ENCODE data around the gene SESN2.

The SESN2 gene

DNA sequence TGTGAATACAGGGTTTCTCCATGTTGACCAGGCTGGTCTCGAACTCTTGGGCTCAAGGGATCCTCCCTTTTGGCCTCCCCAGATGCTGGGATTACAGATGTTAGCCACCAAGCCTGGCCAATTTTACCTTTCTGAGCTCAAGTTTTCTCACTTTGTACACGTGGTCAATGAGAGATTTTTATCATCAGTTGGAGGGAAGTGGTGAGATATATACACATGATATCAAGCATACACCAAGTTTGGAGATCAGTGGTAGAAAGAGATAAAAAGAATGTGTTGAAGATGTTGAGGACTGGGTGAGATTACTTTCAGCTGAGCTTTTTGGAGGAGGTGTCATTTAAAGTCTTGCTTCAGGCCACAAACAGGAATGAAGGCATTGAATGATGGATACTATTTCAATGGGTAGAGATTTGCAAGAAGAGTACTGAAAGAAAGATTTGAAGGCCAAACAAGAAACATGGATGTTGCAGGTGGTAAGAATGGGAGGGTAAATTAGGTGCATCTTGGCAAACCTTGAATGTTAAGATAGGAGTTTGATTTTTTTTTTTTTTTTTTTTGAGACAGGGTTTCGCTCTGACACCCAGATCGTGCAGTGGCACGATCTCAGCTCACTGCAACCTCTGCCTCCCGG lies 3.0 kb upstream of the SESN2 start:
- no peak for DNase-seq

DNA sequence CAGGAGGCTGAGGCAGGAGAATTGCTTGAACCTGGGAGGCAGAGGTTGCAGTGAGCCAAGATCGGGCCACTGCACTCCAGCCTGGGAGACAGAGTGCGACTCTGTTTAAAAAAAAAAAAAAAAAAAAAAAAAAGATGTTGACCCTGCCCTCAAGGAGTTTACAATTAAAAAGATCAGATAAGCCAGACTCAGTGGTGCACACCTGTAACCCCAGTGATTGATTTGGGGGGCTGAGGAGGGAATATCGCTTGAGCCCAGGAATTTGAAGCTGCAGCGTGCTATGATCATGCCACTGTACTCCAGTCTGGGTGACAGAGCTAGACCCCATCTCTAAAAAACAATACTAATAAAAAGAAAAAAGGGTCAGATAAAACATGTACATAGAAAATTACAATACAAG lies 1.6 kb upstream of the SESN2 start:
- DNase-seq: no peak

DNA sequence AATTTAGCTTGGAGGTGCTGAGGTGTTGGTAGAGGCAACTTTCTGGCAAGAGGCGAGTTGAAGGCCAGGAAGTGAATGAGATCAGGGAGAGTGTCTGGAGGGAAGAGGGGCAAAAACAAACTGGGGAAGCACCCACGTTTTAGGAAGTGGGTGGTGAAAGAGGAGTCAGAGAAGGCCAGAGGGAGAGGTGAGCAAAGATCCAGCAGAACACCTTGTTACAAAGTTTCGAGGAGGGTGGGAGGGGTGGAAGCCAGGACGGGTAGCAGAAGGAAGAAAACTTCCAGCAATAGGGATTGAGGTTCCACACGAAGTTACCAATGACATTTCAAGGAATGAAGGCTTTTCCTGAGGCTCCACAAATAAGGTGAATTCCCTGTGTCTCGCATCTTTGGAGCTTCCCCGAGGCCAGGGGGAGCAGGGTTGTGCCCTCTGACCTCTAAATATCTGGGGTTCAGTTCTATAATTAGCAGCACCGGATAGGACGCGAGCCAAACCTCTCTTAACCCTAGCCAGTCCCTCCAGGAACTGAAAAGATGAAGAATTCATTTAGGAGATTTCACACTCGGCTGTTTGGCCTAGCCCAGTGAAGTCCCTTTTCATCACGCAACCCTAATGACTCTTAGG lies 578 bp upstream of the SESN2 start:
- DNase-seq: no peak

DNA sequence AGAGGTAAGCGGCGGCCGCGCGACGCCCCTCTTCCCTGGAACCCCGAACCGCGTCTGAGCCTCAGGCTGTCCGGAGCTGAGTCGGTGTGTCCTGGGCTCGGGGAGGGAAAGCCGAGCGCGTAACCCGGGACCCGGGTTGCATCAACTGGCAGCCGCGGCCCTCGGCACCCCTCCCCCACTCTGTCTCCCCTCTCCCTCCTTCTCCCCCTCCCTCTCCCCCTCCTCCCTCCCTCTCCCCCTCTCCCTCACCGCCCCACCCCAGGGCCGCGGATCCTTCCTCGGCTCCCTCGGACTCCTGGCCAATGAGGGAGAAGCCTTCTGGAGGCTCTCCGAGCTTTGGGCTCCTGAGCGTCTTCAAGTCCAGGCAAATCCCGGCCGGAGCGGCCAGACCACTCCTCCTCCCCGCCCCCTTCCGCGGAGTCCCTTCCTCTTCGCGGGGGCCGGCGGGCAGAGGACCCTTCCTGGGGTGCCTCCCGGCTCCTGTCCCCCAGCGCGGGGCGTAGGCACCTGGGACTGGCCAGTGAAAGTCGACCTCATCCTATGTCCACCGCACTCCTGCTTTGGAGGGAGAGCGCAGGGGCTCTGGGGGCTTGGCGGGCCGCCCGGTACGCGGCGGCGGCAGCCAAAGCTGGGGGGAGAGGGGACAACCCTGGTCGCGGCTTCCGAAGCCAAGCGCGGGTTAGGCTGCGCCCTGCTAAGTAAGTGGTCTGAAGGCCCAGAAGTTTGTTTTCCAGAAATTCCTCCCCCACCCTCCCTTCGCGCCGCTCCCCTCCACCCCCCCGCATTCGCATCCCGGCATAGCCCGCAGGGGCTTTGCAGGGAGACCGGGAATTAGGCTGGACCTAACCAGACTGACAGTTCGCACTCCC lies 850 bp downstream of the SESN2 start:
- peak; percentile 61 for DNase-seq

DNA sequence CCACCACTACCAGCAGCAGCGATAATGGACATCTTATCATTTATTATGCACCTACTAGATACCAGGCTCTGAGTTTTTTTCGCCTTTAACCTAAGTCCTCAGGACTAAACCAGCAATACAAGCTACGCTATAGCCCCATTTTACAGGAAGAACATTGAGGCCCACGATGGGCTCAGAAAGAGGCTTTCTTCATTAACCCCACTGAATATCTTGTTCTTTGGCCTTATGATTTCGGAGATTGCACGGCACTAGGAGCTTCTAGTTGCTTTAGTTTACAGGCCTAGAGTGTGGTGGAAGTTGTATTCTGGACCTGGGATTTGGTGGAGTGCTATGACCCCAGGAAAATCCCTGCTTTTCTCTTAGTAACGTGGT lies 1.5 kb downstream of the SESN2 start:
- DNase-seq: no peak

DNA sequence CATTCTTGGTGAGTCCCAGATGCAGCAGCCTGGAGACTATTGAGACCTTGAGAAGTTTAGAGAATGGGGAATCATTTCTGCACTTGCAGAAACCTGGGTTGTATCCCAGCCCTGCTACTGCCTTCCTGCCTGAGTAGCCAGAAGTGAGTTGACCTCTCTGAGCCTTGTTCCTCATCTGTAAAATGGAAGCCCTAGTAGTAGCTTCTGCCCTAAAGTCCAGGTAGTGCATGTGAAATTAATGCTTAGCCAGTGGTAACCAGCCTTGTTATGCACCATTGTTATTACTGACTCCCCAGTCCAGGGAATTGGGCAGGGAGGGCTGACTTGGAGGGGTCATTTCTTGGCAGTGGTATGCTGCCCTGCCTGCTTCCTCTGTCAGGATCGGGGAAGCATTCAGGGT lies 5.6 kb downstream of the SESN2 start:
- DNase-seq: no peak

DNA sequence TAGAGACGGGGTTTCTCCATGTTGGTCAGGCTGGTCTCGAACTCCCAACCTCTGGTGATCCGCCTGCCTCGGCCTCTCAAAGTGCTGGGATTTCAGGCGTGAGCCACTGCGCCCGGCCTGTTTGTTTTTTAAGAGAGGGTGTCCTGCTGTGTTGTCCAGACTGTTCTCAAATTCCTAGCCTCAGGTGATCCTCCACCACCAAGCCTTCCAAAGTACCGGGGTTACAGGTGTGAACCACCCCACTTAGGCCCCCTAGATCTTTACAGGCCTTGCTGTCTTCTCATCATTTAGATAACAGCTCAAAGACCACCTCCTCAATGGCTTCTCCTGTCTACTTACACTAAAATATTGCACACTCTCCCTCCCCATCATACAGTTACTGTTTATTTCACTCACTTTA lies 6.3 kb downstream of the SESN2 start:
- no peak for DNase-seq

DNA sequence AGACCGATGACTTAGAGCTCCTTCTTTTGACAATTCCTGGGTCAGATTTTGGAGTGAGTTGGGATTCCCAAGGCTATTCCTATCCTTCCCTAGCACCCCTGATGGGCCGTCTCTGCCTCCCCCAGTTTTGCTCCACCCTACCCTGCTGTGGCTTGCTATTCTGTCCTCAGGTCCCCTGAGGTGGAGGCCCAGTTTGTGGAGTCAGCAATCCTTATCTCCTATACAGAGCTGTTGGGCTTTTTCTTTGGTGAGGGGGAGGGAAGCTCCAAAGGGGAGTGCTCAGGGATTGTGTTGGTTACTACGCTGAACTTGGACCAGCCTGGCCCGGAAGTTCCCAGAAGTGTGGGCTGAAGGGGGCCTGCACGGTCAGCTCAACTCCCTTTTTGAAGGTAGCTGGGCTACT lies 7.6 kb downstream of the SESN2 start:
- DNase-seq: no peak

DNA sequence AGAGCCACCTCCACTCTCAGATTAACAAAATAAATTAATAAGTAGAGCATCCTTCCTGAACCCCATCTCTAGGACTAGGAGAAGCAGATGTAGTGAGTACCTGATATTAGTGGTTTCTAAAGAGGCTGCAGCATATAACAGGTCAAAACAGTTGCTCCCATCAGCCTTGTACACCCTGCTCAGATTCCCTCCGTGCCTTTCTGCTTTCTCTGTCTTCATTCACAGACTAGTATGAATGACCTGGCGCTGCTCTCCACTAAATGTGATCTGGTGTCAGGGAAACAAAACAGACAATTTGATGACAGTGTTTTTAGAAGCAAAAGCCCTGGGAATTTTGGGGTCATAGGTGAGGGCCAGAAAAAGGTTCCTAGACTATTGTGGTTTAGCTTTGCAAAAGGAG lies 8.3 kb downstream of the SESN2 start:
- DNase-seq: no peak

- DNase-seq: no peak
Measured at GRCh38 chr1:28269529-28269928, 10.2 kb downstream of the SESN2 start.

DNA sequence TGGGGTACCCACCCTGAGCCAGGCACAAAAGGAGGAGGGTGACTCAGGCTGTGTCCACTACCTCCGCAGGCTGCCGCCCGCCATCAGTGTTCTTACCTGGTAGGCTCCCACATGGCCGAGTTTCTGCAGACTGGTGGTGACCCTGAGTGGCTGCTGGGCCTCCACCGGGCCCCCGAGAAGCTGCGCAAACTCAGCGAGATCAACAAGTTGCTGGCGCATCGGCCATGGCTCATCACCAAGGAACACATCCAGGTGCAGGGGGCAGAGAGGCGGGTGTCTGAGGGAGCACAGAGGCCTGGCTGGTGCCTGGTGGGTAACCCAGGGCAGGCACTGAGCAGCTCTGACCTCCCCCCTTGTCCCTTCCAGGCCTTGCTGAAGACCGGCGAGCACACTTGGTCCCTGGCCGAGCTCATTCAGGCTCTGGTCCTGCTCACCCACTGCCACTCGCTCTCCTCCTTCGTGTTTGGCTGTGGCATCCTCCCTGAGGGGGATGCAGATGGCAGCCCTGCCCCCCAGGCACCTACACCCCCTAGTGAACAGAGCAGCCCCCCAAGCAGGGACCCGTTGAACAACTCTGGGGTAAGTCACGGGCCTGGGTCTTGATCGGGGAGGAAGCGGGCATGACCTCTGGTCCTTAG lies 13.0 kb downstream of the SESN2 start:
- DNase-seq: no peak

DNA sequence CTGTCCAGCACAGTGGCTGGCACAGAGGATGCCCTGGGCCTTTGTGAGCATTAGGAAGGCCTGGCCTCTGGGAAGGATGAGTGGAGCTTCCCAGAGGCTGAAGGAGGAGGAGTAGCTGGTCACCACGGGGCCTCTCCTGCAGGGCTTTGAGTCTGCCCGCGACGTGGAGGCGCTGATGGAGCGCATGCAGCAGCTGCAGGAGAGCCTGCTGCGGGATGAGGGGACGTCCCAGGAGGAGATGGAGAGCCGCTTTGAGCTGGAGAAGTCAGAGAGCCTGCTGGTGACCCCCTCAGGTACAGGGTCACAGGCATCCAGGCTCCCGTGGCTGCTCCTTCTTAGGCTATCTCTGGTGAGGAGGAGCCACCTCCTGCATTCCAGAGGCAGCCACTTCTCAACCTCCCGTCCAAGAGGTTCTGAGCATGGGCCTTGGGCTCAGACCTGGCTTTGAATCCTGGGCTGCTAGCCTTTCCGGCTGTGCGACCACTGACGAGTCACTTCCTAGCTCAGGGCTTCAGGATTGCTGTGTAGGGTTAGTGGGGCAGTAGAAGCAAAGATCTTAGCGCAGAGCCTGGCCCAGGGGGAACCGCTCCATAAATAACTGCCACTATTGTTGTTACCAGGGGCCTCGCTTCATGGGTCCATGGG lies 14.0 kb downstream of the SESN2 start:
- no peak for DNase-seq

DNA sequence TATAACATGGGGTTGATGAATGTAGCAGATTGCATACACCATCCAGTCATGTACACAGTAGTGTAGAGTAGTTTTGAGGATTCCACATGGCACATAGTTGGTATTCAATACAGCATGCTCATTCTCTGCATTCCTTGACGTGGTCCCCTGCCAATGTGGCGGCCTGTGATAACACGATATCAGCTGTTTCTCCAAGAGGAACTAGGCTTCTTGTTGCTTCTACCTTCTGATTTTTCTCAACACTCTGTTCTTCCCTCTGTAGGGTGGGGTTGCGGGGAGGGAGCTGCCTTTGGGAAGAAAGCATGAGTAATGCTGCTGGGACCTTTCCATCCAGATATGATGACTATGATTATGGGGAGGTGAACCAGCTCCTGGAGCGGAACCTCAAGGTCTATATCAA lies 19.4 kb downstream of the SESN2 start:
- no peak for DNase-seq

- DNase-seq: no peak
Measured at GRCh38 chr1:28279721-28280120, 20.4 kb downstream of the SESN2 start.

DNA sequence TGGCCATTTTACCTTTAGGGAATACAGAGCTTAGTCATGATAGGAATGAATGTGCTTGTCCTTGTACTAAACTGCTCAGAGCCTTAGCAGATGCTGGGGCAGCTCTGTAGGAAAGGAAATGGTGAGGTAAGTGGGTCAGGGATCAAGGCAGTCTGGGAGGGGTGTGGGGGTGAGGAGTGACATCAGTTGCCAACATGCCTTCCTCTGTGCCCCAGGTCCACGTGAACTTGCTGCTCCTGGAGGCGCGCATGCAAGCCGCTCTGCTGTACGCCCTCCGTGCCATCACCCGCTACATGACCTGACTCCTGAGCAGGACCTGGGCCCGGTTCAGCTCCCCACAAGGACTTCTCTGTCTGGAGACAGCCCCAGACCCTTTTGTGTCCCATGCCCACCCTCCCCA lies 21.2 kb downstream of the SESN2 start:
- no peak for DNase-seq

- DNase-seq: no peak
Measured at GRCh38 chr1:28280977-28281381, 21.7 kb downstream of the SESN2 start.

DNA sequence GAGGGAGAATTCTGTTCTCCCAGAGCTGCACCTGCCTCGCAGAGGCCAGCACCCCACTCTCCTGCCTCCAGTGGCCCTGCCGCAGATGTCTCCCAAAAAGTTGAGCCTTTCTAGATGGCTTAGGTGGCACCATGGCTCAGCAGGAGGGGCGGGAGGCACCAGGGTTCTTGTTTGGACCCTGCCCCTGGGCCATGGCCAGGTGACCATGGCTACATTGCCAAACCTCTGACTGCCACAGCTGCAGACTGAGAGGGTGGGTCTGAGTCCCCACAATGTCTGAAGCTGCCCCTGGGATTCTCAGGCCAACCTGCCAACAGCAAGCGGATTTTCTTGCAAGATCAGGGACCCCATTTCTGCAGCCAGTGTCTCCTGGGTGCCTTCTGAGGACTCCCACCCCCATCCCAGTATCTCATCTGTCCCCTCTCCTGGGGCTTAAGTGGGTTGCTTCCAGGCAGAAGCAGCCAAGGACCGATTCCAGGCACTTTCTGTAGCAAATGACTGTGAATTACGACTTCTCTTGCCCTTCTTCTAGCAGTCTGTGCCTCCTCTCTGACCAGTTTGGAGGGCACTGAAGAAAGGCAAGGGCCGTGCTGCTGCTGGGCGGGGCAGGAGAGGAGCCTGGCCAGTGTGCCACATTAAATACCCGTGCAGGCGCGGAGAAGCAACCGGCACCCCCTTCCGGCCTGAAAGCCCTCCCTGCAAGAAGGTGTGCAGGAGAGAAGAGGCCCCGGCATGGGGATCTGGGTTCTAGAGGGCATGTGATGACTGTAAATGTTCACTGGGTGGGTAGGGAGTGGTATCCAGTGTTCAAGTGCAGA lies 22.5 kb downstream of the SESN2 start:
- no peak for DNase-seq

GRCh38 chr1:28282426-28283407 lies 23.4 kb downstream of the SESN2 start:
- DNase-seq: no peak

- no peak for DNase-seq
Measured at GRCh38 chr1:28286111-28286510, 26.8 kb downstream of the SESN2 start.

GRCh38 chr1:28288487-28288886 lies 29.2 kb downstream of the SESN2 start:
- DNase-seq: no peak

DNA sequence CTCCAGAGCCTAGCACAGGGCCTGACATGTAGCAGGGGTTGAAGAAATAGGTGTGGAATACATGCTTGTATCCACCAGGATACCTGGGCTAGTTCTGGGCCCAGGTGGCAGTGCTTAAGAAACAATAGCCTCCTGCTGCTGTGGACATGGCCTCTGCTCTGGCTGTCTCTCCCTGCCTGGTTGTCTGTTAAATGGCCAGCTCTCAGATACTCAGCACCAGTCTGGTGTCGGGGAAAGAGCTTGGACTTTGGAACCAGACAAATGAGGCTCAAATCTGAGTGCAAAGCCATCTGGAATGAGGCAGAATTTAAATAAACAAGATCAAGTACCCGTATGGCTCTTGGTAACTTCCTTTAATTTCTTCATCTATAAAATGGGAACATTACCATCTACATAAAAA lies 31.5 kb downstream of the SESN2 start:
- no peak for DNase-seq

Data from NCI-H1105 treated with DMSO at 0.1 percent for 48 hours (cell line).